Measurements from ENCODE around the gene TRDN.
"Not testable (repeated sequence)": the region's sequence is repeated elsewhere in the genome, so short reads cannot be mapped to it uniquely, and the experiment has no call there.

TRDN gene

GRCh38 chr6:123562677-123563076 lies 74.1 kb downstream of the TRDN start:
- DNase-seq (ENCODE audit: low read depth): no peak

GRCh38 chr6:123562264-123562663 lies 74.5 kb downstream of the TRDN start:
- no peak for DNase-seq (ENCODE audit: low read depth)

- not testable (repeated sequence) for DNase-seq (ENCODE audit: low read depth)
These were observed 76.9 kb downstream of the TRDN start for GRCh38 chr6:123559816-123560215.

DNA sequence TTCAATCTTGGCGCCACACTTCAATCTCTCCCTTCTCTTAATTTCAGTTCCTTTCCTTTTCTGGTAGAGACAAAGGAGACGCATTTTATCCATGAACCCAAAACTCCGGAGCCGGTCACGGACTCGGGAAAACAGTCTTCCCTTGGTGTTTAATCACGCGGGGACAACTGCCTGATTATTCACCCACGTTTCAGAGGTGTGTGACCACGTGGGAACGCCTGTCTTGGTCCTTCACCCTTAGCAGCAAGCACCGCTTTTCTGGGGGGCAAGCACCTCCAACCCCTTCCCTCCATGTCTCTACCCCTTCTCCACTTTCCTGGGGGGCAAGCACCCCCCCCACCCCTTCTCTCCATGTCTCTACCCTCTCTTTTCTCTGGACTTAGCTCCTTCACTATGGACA lies 79.3 kb downstream of the TRDN start:
- DNase-seq (ENCODE audit: low read depth): not testable (repeated sequence)

DNA sequence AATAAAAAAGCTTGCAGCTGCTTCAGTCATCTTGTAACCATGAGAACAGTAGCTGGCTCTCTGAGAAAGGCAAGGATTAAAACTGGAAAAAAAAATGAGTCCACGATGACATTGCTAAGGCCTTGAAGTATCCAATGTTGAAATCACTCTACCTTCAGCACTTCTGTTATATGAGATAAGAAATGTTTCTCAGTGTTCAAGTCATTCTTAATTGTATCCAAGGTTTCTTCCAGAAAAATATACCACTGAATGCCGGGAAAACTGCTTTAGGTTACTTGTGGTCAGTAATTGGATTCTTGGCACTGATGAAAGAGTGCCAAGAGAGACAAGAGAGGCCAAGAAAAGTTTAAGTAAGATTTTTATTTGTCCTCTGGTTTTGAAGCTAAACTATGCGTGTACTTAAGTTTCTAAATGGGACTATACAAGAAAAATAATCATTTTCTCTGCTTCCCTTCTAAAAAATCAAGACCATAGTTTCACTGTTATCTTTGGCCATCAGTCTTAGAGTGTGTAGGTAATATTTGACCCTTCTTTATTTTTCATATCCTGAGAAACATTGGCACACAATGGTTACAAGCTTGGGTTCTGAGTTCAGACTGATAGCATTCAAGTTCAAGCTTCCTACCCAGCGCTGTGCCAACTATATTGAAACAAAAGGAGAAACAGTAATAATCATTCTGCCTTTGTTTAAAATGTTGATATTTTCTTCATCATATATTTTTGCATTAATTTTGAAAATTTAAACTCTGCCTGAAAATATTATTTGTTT lies 84.6 kb downstream of the TRDN start:
- no peak for DNase-seq (ENCODE audit: low read depth)

GRCh38 chr6:123550052-123550617 lies 86.6 kb downstream of the TRDN start:
- DNase-seq (ENCODE audit: low read depth): no peak

- DNase-seq (ENCODE audit: low read depth): no peak
These were observed 87.3 kb downstream of the TRDN start for GRCh38 chr6:123549476-123549875.

GRCh38 chr6:123547216-123547978 lies 89.4 kb downstream of the TRDN start:
- no peak for DNase-seq (ENCODE audit: low read depth)

GRCh38 chr6:123546537-123546936 lies 90.2 kb downstream of the TRDN start:
- no peak for DNase-seq (ENCODE audit: low read depth)

- no peak for DNase-seq (ENCODE audit: low read depth)
These were observed 95.3 kb downstream of the TRDN start for GRCh38 chr6:123541462-123541861.

GRCh38 chr6:123533862-123534648 lies 102.7 kb downstream of the TRDN start:
- no peak for DNase-seq (ENCODE audit: low read depth)

- no peak for DNase-seq (ENCODE audit: low read depth)
These were observed 106.9 kb downstream of the TRDN start for GRCh38 chr6:123529843-123530242.

- DNase-seq (ENCODE audit: low read depth): no peak
These were observed 107.7 kb downstream of the TRDN start for GRCh38 chr6:123529058-123529457.

DNA sequence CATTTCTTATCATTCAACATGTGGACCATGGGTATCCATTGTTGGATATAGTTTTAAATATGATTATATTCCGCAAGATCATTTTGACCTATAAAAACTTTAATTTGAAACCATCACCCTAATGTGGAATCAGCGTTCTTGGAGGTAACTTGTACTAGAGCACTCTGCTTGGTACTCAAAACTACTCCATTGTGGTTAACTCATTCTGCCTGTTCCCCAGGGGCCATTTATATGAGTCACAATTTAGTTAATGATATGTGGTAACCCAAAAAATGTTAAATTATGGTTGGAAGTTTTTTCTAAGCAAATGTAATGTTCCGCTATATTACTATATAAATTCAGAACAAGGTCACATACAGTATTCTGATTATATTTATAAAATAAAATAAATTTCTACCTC lies 109.3 kb downstream of the TRDN start:
- no peak for DNase-seq (ENCODE audit: low read depth)

GRCh38 chr6:123526128-123526527 lies 110.6 kb downstream of the TRDN start:
- no peak for DNase-seq (ENCODE audit: low read depth)

GRCh38 chr6:123524781-123525180 lies 112.0 kb downstream of the TRDN start:
- DNase-seq (ENCODE audit: low read depth): no peak

DNA sequence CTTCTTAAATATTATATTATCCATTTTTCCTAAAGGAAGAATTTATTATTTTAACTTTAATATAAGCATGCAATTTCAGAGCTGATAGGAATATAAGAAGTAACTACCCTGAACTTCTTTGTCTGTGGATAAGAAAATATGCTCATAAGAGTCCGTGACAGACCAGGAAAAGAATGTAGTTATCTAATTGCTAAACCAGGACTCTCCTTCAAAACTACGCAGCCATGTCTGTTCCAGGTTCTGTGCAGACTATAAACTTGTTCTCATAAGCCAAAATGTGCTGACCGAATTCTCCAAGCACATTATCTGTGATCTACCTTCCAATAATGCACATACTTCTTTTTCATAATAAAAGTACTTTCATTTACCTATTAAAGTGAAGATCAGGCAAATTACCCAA lies 116.5 kb downstream of the TRDN start:
- no peak for DNase-seq (ENCODE audit: low read depth)

- no peak for DNase-seq (ENCODE audit: low read depth)
These were observed 117.6 kb downstream of the TRDN start for GRCh38 chr6:123519189-123519505.

DNA sequence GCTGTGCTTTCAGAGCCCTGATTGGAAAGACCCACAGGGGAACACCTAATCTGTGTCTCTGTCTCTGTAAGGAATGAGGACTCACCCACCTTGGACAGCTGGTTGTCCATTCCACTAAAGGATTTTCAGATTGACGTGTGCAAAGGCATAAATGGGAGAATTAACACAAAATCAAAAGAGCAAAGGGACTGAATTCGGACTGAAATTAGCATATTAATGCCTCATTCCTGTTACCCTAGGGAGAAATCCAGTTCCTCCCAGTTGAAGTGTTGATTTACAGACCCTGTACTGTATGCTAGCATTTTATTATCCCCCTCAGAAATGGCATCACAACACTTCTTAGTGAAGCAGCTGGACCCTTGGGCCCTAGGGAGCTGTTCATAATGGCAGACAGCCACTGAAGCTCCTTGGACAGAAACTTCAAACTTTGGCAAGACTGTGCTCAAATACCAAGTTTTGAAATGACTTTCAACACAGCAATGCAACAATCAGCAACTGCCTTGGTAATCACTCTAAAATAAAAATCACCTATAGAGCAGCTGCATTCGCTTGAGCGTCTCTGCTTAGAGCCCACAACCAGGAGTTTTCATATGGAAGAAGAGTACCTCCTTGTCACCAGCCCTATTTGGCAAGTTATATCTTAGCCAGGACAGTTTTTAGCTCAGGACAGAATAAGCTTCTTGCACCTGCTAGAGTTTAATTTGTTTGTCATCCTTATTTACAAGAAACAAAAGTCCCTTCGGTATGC lies 118.1 kb downstream of the TRDN start:
- no peak for DNase-seq (ENCODE audit: low read depth)

- no peak for DNase-seq (ENCODE audit: low read depth)
These were observed 121.0 kb downstream of the TRDN start for GRCh38 chr6:123515715-123516114.

- no peak for DNase-seq (ENCODE audit: low read depth)
These were observed 127.6 kb downstream of the TRDN start for GRCh38 chr6:123509112-123509511.

DNA sequence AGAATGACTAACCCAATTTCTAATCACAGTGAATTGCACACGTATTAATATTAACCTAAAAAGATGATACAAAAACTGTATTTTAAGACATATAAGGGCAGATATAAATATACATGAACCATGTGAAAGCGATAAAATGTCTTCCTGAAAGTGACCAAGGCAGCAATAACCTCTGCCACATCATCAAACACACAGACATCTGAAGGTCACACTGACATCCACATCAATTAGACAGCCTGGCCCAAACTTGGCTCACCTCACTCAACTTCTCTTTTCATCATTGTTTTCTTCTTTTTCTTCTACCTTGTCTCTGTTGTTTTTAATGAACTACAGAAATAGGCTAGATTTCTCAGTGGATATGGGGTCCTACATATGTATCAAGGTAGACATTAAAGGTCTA lies 128.5 kb downstream of the TRDN start:
- no peak for DNase-seq (ENCODE audit: low read depth)
